Gastroesophageal sphincter (tissue), 4 donors: Measurements from ENCODE around the gene GPR68. TPM values are rescaled to one million over a fixed set of nuclear protein-coding genes. Genes with fewer than 3 reads are reported as not detected.
"Not testable (repeated sequence)": the region's sequence is repeated elsewhere in the genome, so short reads cannot be mapped to it uniquely, and the experiment has no call there.

Experiments used
- ATAC-seq: fragments of 150-250 bp; one replicate; pipeline ENCODE4 v1.9.1; 2016; ENCODE audit warnings: mild to moderate bottlenecking, moderate library complexity
- H3K27ac ChIP-seq, 4 donors: fragments of 200-600 bp; sonication (generic) in 3 of 4; 1 replicate in 3 of 4; 2 replicates in 1 of 4; pipeline ENCODE4 v1.5.1; 2016 to 2019
- H3K27me3 ChIP-seq: fragments of 200-600 bp; sonication (generic); one replicate; pipeline ENCODE4 v1.5.1; 2019
- H3K36me3 ChIP-seq, 2 donors: fragments of 200-600 bp; sonication (generic); one replicate each; pipeline ENCODE4 v1.5.1; 2019; ENCODE audit warnings: control low read depth in 1 of 2
- H3K4me1 ChIP-seq, 3 donors: fragments of 200-600 bp; sonication (generic); 1 replicate in 2 of 3; 2 replicates in 1 of 3; pipeline ENCODE4 v1.5.1; 2016 to 2019; ENCODE audit warnings: control low read depth in 2 of 3
- H3K4me3 ChIP-seq, 2 donors: fragments of 200-600 bp; sonication (generic); one replicate each; pipeline ENCODE4 v1.5.1; 2019; ENCODE audit warnings: mild to moderate bottlenecking in 1 of 2, moderate library complexity in 1 of 2
- H3K9me3 ChIP-seq, 3 donors: fragments of 200-600 bp; sonication (generic); one replicate each; pipeline ENCODE4 v1.5.1; 2017 to 2019; ENCODE audit warnings: control low read depth in 2 of 3
- CTCF ChIP-seq, 4 experiments: fragments of 200-600 bp in 2 of 4; fragments of 450-650 bp in 2 of 4; sonication (generic) in 1 of 4; IDR thresholded peaks; one replicate each; pipeline ENCODE4 v1.5.1; 2017 to 2019; ENCODE audit warnings: antibody characterized with exemption in 4 of 4, mild to moderate bottlenecking in 2 of 4, moderate library complexity in 2 of 4
- EP300 ChIP-seq: sonication (generic); formaldehyde crosslinking; IDR thresholded peaks from one replicate; pipeline ENCODE4 v1.6.1; 2017; ENCODE audit warnings: antibody characterized with exemption, mild to moderate bottlenecking
- POLR2A ChIP-seq, 2 donors: fragments of 450-650 bp; IDR thresholded peaks; one replicate each; pipeline ENCODE4 v1.6.1; 2017; ENCODE audit warnings: antibody characterized with exemption in 2 of 2, mild to moderate bottlenecking in 2 of 2, moderate library complexity in 1 of 2
- POLR2AphosphoS5 ChIP-seq: sonication (generic); formaldehyde crosslinking; IDR thresholded peaks from one replicate; pipeline ENCODE4 v1.6.1; 2017; ENCODE audit warnings: antibody characterized with exemption
- WGBS, 2 donors: methylation state at CpG; one replicate each; pipeline ENCODE4 v1.1.5; 2018; ENCODE audit warnings: low coverage in 1 of 2; 5-methylcytosine and 5-hydroxymethylcytosine counted together
- total RNA-seq, 4 donors: library from RNA; depleted of rRNA; stranded (reverse); fragments of >200 nt; gene quantifications; one replicate each; pipeline ENCODE4 v1.1.0, GENCODE V29; 2016

GPR68 gene
- total RNA-seq, 4 donors from 2014 or later: 1.8 to 10.3 (median 3.0) TPM

- TF ChIP-seq POLR2AphosphoS5 (no peak), POLR2A (IDR thresholded peaks at IDR 0.05) (no peak), EP300 (no peak), CTCF (IDR thresholded peaks at IDR 0.05) (no peak)
- 96% methylated on average over 4 of the region's 6 CpGs; no CpG with 5 or more reads in 1 of the 2 donors for WGBS, 2 donors
- Histone ChIP-seq H3K9me3 (no peaks in the 10 kb centered on the region), H3K4me3 (no peak overlapping the region), H3K27me3 (no peaks in the 10 kb centered on the region), H3K4me1 (peaks cover 0 to 15% (median 0%) of the 10 kb centered on the region in 3 donors), H3K27ac (no peak overlapping the region), H3K36me3 (no peaks in the 10 kb centered on the region)
- no peak for ATAC-seq
Measured at GRCh38 chr14:91270188-91270587, 25.7 kb upstream of the GPR68 start.

DNA sequence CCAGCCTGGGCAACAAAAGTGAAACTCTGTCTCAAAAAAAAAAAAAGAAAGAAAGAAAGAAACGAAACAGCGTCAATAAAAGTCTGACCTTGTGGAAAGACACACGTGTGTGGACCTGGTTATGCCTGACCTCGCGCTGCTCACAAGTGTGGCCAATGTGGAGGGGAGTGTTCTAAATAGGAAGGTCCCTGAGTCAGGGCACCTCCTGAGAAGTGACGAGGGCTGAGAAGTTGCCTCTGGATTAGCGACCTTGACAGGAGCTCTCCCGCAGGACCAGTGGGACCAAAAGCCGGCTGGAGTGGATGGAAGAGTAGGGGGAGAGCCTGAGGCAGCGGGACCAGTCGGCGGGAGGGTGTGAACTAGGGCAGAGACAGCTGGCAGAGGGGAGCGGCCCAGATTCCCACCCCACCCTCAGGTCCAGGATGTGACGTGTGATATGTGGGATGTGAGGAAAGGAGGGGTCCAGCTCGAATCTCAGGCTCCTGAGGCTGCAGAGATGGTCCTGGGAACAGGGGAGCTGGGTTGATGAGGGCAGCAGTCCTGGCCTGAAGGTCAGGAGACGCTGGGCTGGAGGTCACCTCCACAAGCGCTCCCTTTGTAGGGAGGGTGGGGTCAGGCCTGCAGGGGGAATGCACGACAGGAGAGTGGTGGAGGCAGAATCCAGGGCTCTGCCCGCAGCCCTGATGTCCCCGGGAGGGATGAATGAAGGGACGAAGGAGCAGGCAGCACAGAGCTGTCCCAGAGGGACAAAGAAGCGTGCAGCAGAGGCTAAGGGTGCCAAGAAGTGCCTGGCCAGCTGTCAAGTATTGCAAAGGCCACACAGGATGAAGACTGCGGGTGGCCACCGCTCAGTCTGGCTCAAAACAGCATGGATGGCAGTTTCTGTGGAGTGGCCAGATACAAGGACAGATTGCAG, 24.8 kb upstream of the GPR68 start:
- no peak overlapping the region for H3K27ac ChIP-seq
- no peak overlapping the region for H3K4me3 ChIP-seq
- H3K36me3 ChIP-seq: no peaks in the 10 kb centered on the region
- H3K9me3 ChIP-seq: no peaks in the 10 kb centered on the region
- H3K4me1 ChIP-seq: peaks cover 0 to 23% (median 0%) of the 10 kb centered on the region in 3 donors
- WGBS, 2 donors: 75 to 84% methylated on average over 8 to 15 of the region's 24 CpGs
- no peak for ATAC-seq
- peaks cover 5% of the 10 kb centered on the region for H3K27me3 ChIP-seq
- TF ChIP-seq POLR2A (IDR thresholded peaks at IDR 0.05) (no peak), EP300 (no peak), CTCF (IDR thresholded peaks at IDR 0.05) (no peak), POLR2AphosphoS5 (no peak)

DNA sequence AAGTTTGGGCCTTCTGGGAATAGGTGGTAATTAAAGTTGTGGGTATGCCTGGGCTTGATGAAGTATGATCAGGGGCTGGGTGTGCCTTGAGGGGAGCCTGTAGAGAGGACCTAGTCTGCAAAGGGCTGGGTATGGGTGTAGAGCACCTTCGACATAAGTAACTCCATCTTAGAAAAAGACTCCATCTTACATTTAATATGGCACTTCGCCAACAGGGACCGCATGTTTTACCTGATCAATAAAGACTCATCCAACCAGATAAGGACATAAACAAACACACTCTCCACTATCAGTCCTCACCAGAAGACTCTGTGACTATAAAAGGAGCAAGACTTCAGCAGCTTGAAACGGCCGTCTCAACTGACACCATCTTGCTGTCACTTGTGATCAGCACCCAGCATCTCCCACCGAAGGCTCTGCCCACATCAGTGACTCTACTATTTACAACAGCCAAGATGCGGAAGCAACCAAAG, 23.5 kb upstream of the GPR68 start:
- TF ChIP-seq POLR2AphosphoS5: no peak
- no peak for TF ChIP-seq POLR2A (IDR thresholded peaks at IDR 0.05)
- TF ChIP-seq EP300: no peak
- TF ChIP-seq CTCF (IDR thresholded peaks at IDR 0.05): no peak
- ATAC-seq: no peak
- Histone ChIP-seq H3K4me3 (no peak overlapping the region), H3K9me3 (no peaks in the 10 kb centered on the region), H3K27me3 (peaks cover 9% of the 10 kb centered on the region), H3K27ac (no peak overlapping the region), H3K36me3 (no peaks in the 10 kb centered on the region), H3K4me1 (peaks cover 0 to 30% (median 3%) of the 10 kb centered on the region in 3 donors)
- WGBS, 2 donors: 95 to 98% methylated on average over 6 to 7 of the region's 7 CpGs

DNA sequence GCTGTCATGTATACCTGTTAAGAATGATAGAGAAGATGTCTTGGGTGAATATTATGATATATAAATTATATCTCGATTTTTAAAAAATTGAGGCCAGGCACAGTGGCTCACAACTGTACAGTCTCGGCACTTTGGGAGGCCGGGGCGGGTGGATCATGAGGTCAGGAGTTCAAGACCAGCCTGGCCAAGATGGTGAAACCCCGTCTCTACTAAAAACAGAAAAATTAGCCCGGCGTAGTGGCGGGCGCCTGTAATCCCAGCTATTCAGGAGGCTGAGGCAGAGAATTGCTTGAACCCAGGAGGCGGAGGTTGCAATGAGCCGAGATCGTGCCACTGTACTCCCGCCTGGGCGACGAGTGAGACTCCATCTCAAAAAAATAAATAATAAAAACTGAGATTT, 21.8 kb upstream of the GPR68 start:
- not testable (repeated sequence) for H3K4me3 ChIP-seq, H3K27me3 ChIP-seq, H3K9me3 ChIP-seq, ATAC-seq, H3K36me3 ChIP-seq, H3K27ac ChIP-seq
- H3K4me1 ChIP-seq: peaks cover 0 to 30% (median 3%) of the 10 kb centered on the region in 3 donors
- WGBS, 2 donors: 80 to 96% methylated on average over 1 to 15 of the region's 15 CpGs

DNA sequence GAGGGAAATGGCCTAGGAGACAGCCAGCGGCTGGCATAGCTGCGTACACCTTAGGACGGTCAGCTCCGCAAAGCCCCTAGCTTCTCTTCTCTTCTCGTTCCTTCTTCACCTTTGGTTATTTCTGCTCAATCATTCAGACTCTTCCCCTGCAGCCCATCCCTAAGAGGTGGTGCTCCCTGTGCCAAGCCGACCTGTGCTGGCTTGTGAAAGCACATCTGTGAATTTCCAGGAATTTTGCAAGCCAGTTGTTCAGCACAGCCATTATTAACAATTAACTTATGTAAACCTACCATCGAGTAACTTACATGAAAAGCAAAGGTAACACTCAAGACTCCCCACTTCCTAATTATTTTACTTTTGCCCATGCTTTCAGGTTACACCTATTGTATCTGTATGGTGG, 20.9 kb upstream of the GPR68 start:
- no peak overlapping the region for H3K4me3 ChIP-seq
- H3K36me3 ChIP-seq: no peaks in the 10 kb centered on the region
- peaks cover 9% of the 10 kb centered on the region for H3K27me3 ChIP-seq
- no peaks in the 10 kb centered on the region for H3K9me3 ChIP-seq
- no peak for TF ChIP-seq POLR2AphosphoS5
- TF ChIP-seq CTCF (IDR thresholded peaks at IDR 0.05): no peak
- no peak for TF ChIP-seq POLR2A (IDR thresholded peaks at IDR 0.05)
- TF ChIP-seq EP300: no peak
- no peak for ATAC-seq
- H3K4me1 ChIP-seq: peaks cover 0 to 30% (median 3%) of the 10 kb centered on the region in 3 donors
- H3K27ac ChIP-seq: no peak overlapping the region
- 89 to 98% methylated on average over 7 of the region's 7 CpGs for WGBS, 2 donors
